ENCODE measurements around the gene DDX59.
A peak's percentile ranks its signal among the peaks of the same experiment; 100 is the strongest.

Gene DDX59

DNA sequence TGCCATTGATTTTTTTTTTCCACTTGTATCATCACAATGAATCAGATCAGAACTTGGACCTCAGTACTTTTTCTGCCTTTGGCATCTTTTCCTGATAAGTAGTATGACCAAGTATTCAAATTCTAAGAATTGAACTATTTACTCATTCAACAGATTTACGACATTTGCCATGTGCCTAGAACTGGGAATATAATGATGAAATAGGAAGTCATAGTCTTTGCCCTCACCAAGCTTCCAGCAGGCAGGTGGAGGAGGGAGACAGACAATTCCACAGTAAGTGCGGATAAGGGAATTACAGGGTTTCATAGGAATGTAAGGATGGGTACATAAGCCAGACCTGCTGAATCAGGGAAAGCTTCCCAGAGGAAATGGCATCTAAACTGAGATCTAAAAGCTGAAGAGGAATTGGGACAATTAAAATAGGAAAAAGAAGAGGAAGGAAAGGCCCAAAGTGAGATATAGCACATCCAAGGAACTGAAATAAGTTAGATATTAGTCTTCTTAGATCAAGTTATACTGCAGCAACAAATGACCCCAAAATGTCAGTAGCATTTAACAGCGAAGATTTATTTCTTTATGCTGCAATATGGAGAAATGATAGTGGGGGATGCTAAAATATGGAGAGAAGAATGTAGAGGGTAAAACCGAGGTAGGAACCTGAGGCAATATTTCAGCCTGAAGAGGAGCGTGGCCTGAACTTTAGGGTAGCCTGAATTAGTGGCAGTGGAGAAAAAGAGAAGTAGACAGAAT, 5.3 kb upstream of the DDX59 start:
- TF ChIP-seq TSHZ2 (CRISPR knock-in tag; IDR thresholded peaks at IDR 0.05): no peak
- TF ChIP-seq GLIS3 (CRISPR knock-in tag; IDR thresholded peaks at IDR 0.05): no peak
- no peak for TF ChIP-seq TCF4 (CRISPR knock-in tag; IDR thresholded peaks at IDR 0.05; ENCODE audit: borderline replicate concordance)
- no peak for TF ChIP-seq CSDC2 (CRISPR knock-in tag; IDR thresholded peaks at IDR 0.05)
- no peak for TF ChIP-seq ZNF565 (CRISPR knock-in tag; conservative IDR thresholded peaks at IDR 0.05; ENCODE audit: low read depth)
- TF ChIP-seq ARNTL (CRISPR knock-in tag; IDR thresholded peaks at IDR 0.05; ENCODE audit: borderline replicate concordance, low read depth): no peak
- no peak for TF ChIP-seq BACH2 (CRISPR knock-in tag; IDR thresholded peaks at IDR 0.05; ENCODE audit: borderline replicate concordance)
- TF ChIP-seq OSR1 (CRISPR knock-in tag; IDR thresholded peaks at IDR 0.05): no peak
- TF ChIP-seq ZNF70 (CRISPR knock-in tag; IDR thresholded peaks at IDR 0.05): no peak
- no peak for TF ChIP-seq SNAI2 (CRISPR knock-in tag; IDR thresholded peaks at IDR 0.05)
- no peak for ATAC-seq

GRCh38 chr1:200673952-200674823, 4.5 kb upstream of the DDX59 start:
- ATAC-seq: no peak
- TF ChIP-seq ZC3H10 (CRISPR knock-in tag; IDR thresholded peaks at IDR 0.05): no peak
- no peak for TF ChIP-seq GLIS3 (CRISPR knock-in tag; IDR thresholded peaks at IDR 0.05)
- TF ChIP-seq, protein P1, sequence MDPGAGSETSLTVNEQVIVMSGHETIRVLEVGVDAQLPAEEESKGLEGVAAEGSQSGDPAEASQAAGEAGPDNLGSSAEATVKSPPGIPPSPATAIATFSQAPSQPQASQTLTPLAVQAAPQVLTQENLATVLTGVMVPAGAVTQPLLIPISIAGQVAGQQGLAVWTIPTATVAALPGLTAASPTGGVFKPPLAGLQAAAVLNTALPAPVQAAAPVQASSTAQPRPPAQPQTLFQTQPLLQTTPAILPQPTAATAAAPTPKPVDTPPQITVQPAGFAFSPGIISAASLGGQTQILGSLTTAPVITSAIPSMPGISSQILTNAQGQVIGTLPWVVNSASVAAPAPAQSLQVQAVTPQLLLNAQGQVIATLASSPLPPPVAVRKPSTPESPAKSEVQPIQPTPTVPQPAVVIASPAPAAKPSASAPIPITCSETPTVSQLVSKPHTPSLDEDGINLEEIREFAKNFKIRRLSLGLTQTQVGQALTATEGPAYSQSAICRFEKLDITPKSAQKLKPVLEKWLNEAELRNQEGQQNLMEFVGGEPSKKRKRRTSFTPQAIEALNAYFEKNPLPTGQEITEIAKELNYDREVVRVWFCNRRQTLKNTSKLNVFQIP (CRISPR knock-in tag; IDR thresholded peaks at IDR 0.05; ENCODE audit: borderline replicate concordance, low read depth): no peak

DNA sequence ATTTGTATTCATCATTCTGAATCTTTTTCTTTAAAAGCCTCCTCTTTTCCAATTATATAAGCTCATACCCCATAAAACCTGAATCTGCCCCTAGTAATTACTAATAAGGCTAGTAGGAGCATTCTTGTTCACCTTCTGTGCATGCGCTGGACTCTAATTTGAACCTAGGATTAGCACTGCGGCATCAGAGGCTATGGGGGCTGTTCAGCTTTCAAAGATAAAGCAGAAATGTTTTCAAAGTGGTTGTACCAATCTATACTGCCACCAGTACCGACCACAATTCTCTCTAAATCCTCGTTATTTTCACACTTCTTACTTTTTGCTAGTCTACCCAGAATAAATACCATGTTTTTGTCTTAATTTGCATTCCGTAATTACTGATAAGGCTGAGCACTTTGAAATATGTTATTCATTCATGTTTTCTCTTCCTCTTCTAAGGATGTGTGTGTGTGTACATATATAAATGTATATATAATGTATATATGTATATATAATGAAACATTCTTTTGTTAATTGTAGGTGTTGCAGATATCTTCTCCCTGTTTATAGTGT, 1.6 kb upstream of the DDX59 start:
- TF ChIP-seq ZNF70 (CRISPR knock-in tag; IDR thresholded peaks at IDR 0.05) (no peak), OSR1 (CRISPR knock-in tag; IDR thresholded peaks at IDR 0.05) (no peak), ISL1 (CRISPR knock-in tag; IDR thresholded peaks at IDR 0.05) (no peak), TSHZ2 (CRISPR knock-in tag; IDR thresholded peaks at IDR 0.05) (no peak)
- ATAC-seq: no peak

GRCh38 chr1:200670242-200671118, 773 bp upstream of the DDX59 start:
- ATAC-seq: peak; percentile 34
- TF ChIP-seq TOX (CRISPR knock-in tag; IDR thresholded peaks at IDR 0.05; ENCODE audit: borderline replicate concordance): no peak
- TF ChIP-seq, protein P1 (CRISPR knock-in tag; IDR thresholded peaks at IDR 0.05; ENCODE audit: borderline replicate concordance, low read depth): no peak; the same call in 1 of the 2 replicates
- no peak for TF ChIP-seq ESRRG (CRISPR knock-in tag; IDR thresholded peaks at IDR 0.05)
- TF ChIP-seq OSR1 (CRISPR knock-in tag; IDR thresholded peaks at IDR 0.05): no peak
- TF ChIP-seq ARNTL (CRISPR knock-in tag; IDR thresholded peaks at IDR 0.05; ENCODE audit: borderline replicate concordance, low read depth): no peak
- TF ChIP-seq ZFP30 (CRISPR knock-in tag; IDR thresholded peaks at IDR 0.05): no peak
- TF ChIP-seq ZC3H10 (CRISPR knock-in tag; IDR thresholded peaks at IDR 0.05): no peak
- TF ChIP-seq ZNF70 (CRISPR knock-in tag; IDR thresholded peaks at IDR 0.05): no peak
- no peak for TF ChIP-seq PPARA (CRISPR knock-in tag; IDR thresholded peaks at IDR 0.05; ENCODE audit: borderline replicate concordance)
- TF ChIP-seq RARB (CRISPR knock-in tag; IDR thresholded peaks at IDR 0.05): no peak
- TF ChIP-seq CREB5 (CRISPR knock-in tag; IDR thresholded peaks at IDR 0.05; ENCODE audit: low read depth): no peak
- no peak for TF ChIP-seq BACH2 (CRISPR knock-in tag; IDR thresholded peaks at IDR 0.05; ENCODE audit: borderline replicate concordance)
